Measurements from ENCODE around the gene CACNA2D3. TPM values are rescaled to one million over a fixed set of nuclear protein-coding genes. Genes with fewer than 3 reads are reported as not detected.

The CACNA2D3 gene
- total RNA-seq, 1 donor from 2014 or later = not detected

DNA sequence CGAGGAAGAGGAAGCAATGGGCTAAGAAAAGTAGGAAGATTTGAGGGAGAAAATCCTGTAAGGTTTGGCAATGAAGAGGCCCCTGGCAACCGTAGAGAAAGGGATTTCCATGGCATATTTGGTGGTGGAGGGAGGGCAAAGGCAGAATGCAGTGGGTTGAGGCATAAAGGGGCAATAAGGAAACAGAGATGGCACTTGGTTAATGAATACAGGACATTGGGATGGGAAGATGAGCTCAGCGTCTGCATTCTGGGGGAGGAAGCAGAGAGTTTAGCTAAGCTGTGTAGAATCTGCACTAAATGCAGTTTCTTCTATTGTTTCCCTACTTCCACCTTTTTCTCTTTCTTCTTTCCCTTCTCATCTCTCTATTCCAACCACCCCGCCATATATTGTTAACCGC, 721.9 kb downstream of the CACNA2D3 start:
- Histone ChIP-seq H3K36me3 (no peaks in the 10 kb centered on the region), H2AFZ (replicated peaks) (no peak overlapping the region), H3K4me1 (no peaks in the 10 kb centered on the region), H3K79me2 (ENCODE audit: low read depth) (no peaks in the 10 kb centered on the region), H3K4me2 (no peak overlapping the region), H3K4me3 (no peak overlapping the region), H3K9me3 (ENCODE audit: low read depth) (no peaks in the 10 kb centered on the region), H3K27ac (no peak overlapping the region), H3K27me3 (no peaks in the 10 kb centered on the region), H3F3A (ENCODE audit: low read depth) (no peaks in the 10 kb centered on the region), H4K20me1 (ENCODE audit: low read depth) (no peaks in the 10 kb centered on the region), H3K9ac (no peak overlapping the region)
- peaks cover 3% of the 10 kb centered on the region for H3K9me3 Mint-ChIP-seq
- no peak overlapping the region for H3K27ac Mint-ChIP-seq
- H3K4me1 Mint-ChIP-seq = peaks cover 38% of the 10 kb centered on the region
- H3K27me3 Mint-ChIP-seq (ENCODE audit: insufficient read depth, low read depth) = peaks cover 3% of the 10 kb centered on the region
- TF ChIP-seq CTCF (IDR thresholded peaks at IDR 0.05) (no peak), EZH2 (IDR thresholded peaks at IDR 0.05) (no peak), EZH2phosphoT487 (IDR thresholded peaks at IDR 0.05) (no peak)
- H3K4me3 Mint-ChIP-seq = no peak overlapping the region
- no peak for DNase-seq (ENCODE audit: low spot score)
- no peaks in the 10 kb centered on the region for H3K36me3 Mint-ChIP-seq

- H3K9ac ChIP-seq = no peak overlapping the region
- no peak overlapping the region for H2AFZ ChIP-seq (replicated peaks)
- no peaks in the 10 kb centered on the region for H3K9me3 ChIP-seq (ENCODE audit: low read depth)
- H3K4me3 Mint-ChIP-seq = no peak overlapping the region
- H3K4me3 ChIP-seq = no peak overlapping the region
- no peak for DNase-seq (ENCODE audit: low spot score)
- no peaks in the 10 kb centered on the region for H4K20me1 ChIP-seq (ENCODE audit: low read depth)
- no peaks in the 10 kb centered on the region for H3K79me2 ChIP-seq (ENCODE audit: low read depth)
- H3K9me3 Mint-ChIP-seq = peaks cover 1% of the 10 kb centered on the region
- H3K4me2 ChIP-seq = no peak overlapping the region
- no peak overlapping the region for H3K27ac ChIP-seq
- peaks cover 3% of the 10 kb centered on the region for H3K27me3 Mint-ChIP-seq (ENCODE audit: insufficient read depth, low read depth)
- no peaks in the 10 kb centered on the region for H3K36me3 ChIP-seq
- no peaks in the 10 kb centered on the region for H3F3A ChIP-seq (ENCODE audit: low read depth)
- no peak for TF ChIP-seq EZH2phosphoT487 (IDR thresholded peaks at IDR 0.05)
- no peak for TF ChIP-seq EZH2 (IDR thresholded peaks at IDR 0.05)
- no peak for TF ChIP-seq CTCF (IDR thresholded peaks at IDR 0.05)
- no peaks in the 10 kb centered on the region for H3K4me1 ChIP-seq
- no peaks in the 10 kb centered on the region for H3K27me3 ChIP-seq
- H3K4me1 Mint-ChIP-seq = peaks cover 42% of the 10 kb centered on the region
- H3K36me3 Mint-ChIP-seq = no peaks in the 10 kb centered on the region
- H3K27ac Mint-ChIP-seq = no peak overlapping the region
These were observed 722.7 kb downstream of the CACNA2D3 start for GRCh38 chr3:54845011-54845410.

- Mint-ChIP-seq H3K9me3 (no peaks in the 10 kb centered on the region), H3K27me3 (ENCODE audit: insufficient read depth, low read depth) (peaks cover 3% of the 10 kb centered on the region), H3K4me1 (peaks cover 48% of the 10 kb centered on the region), H3K4me3 (no peak overlapping the region), H3K27ac (peak overlapping the region; percentile 39), H3K36me3 (no peaks in the 10 kb centered on the region)
- H3K9ac ChIP-seq = no peak overlapping the region
- no peaks in the 10 kb centered on the region for H3K79me2 ChIP-seq (ENCODE audit: low read depth)
- no peaks in the 10 kb centered on the region for H3K36me3 ChIP-seq
- peaks cover 5% of the 10 kb centered on the region for H3K4me1 ChIP-seq
- H3F3A ChIP-seq (ENCODE audit: low read depth) = no peaks in the 10 kb centered on the region
- H2AFZ ChIP-seq (replicated peaks) = no peak overlapping the region
- no peak overlapping the region for H3K27ac ChIP-seq
- H4K20me1 ChIP-seq (ENCODE audit: low read depth) = no peaks in the 10 kb centered on the region
- no peaks in the 10 kb centered on the region for H3K27me3 ChIP-seq
- H3K4me3 ChIP-seq = no peak overlapping the region
- TF ChIP-seq EZH2 (IDR thresholded peaks at IDR 0.05) (no peak), EZH2phosphoT487 (IDR thresholded peaks at IDR 0.05) (no peak), CTCF (IDR thresholded peaks at IDR 0.05) (no peak)
- H3K9me3 ChIP-seq (ENCODE audit: low read depth) = no peaks in the 10 kb centered on the region
- H3K4me2 ChIP-seq = no peak overlapping the region
- DNase-seq (ENCODE audit: low spot score) = no peak
These were observed 723.2 kb downstream of the CACNA2D3 start for GRCh38 chr3:54845551-54845950.
